Measurements from ENCODE around the gene RPH3AL. TPM values are rescaled to one million over a fixed set of nuclear protein-coding genes. Genes with fewer than 3 reads are reported as not detected.

RPH3AL gene
- total and polyA plus RNA-seq, 2 experiments from 2014 or later: 13.8 to 39.0 TPM

DNA sequence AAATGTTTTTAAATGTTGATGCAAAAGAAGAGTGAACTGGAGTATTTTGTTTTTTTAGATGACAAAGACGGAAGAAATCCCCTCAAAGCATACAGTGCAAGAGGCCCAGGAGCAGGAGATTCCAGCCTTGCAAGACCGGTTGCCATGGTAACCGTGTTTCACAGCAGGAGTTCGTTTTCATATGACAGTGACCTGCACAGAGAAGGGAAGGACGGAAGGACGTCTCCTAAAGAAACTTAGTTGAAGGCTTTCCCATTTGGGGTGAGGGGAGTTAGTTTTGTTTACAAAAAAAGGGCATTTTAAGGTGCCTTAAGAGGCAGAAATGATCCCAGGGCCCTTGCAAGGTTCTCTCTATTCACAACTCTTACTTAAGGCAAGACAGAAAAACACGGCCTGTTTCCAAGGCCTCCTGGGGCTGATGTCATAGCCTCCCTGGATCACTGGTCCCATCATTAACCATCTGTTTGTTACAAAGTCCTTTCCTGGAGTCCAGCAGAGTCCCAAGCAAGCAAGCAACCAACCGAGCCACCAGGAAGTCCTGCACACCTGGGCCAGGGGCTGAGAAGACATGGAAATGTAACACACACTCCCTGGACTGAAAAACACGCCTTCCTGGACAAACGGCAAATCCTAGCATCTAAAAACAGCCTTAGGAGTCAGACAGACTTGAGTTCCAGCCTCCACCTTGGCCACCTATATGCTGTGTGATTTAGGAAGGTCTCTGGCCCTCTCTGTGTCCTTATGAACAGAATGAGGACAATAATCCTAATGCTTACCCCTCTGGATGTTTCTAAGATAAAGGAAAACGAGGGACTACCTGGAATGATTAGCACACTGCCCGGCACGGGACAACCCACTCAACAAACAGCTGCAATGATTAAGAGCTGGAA, 30.3 kb upstream of the RPH3AL start:
- Histone ChIP-seq H3K9me3 (ENCODE audit: low read depth) (no peaks in the 10 kb centered on the region), H3K27ac (no peak overlapping the region), H3K36me3 (no peaks in the 10 kb centered on the region), H3K27me3 (peaks cover 18% of the 10 kb centered on the region), H3K4me3 (no peak overlapping the region), H3K4me1 (ENCODE audit: low read depth) (peaks cover 7% of the 10 kb centered on the region)
- TF ChIP-seq, protein P1, sequence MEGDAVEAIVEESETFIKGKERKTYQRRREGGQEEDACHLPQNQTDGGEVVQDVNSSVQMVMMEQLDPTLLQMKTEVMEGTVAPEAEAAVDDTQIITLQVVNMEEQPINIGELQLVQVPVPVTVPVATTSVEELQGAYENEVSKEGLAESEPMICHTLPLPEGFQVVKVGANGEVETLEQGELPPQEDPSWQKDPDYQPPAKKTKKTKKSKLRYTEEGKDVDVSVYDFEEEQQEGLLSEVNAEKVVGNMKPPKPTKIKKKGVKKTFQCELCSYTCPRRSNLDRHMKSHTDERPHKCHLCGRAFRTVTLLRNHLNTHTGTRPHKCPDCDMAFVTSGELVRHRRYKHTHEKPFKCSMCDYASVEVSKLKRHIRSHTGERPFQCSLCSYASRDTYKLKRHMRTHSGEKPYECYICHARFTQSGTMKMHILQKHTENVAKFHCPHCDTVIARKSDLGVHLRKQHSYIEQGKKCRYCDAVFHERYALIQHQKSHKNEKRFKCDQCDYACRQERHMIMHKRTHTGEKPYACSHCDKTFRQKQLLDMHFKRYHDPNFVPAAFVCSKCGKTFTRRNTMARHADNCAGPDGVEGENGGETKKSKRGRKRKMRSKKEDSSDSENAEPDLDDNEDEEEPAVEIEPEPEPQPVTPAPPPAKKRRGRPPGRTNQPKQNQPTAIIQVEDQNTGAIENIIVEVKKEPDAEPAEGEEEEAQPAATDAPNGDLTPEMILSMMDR (IDR thresholded peaks at IDR 0.05; ENCODE audit: low read depth, low read length): no peak
- DNase-seq (ENCODE audit: low read depth in 1 of 2, low spot score in 1 of 2): peak; percentile 40 to 61

DNA sequence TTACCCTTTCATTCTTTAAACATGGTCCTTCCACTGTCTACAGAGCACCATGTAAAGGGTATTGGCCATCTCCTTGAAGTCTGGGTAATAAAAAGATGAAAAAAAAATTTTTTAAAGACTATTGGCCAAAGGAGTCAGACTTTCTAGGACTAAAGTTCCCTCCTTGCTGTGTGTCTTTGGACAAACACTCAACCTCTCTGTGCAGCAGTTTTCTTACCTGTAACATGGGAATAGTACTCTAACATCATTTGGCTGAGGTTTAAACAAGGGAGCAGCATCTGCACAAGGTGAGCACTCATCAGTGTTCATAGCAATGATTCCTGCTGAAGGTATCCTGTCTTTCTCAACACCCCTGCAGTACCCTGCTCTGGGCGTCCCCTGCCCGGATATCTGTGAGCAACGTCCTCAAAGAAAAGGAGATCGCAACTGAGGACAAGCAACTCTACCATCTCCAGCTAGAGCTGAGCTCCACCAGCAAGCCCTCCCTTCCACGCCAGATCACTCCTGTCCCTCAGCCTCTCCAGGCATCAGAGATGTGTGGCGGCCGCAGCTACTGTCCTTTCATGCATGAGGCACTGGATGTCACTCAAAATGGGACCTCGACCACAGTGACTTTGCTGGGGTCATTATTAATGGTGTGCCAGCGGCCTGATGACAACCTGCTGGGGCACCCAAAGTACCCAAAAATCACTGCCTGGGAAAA, 29.5 kb upstream of the RPH3AL start:
- H3K36me3 ChIP-seq: no peaks in the 10 kb centered on the region
- peaks cover 13% of the 10 kb centered on the region for H3K27me3 ChIP-seq
- no peak overlapping the region for H3K27ac ChIP-seq
- peaks cover 7% of the 10 kb centered on the region for H3K4me1 ChIP-seq (ENCODE audit: low read depth)
- H3K9me3 ChIP-seq (ENCODE audit: low read depth): no peaks in the 10 kb centered on the region
- DNase-seq (ENCODE audit: low read depth in 1 of 2, low spot score in 1 of 2): no peak
- H3K4me3 ChIP-seq: no peak overlapping the region
- TF ChIP-seq, protein P1 (IDR thresholded peaks at IDR 0.05; ENCODE audit: low read depth, low read length): no peak

DNA sequence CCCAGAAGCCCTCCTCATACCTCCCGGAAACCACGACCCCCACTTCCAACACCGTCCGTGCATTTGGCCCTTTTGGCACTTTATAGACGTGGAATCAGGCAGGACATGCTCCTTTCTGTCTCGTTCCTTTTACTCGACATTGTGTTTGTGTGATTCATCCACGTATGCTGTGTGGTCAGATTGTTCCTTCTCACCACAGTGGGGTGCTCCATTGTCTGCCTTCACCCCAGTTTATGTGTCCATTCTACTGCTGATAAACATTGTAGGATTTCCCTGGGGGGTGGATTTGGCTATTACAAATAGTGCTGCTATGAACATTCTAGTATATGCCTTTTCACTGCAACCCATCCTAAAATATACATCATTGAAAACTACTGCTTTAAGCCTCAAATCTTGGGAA, 28.9 kb upstream of the RPH3AL start:
- peaks cover 7% of the 10 kb centered on the region for H3K4me1 ChIP-seq (ENCODE audit: low read depth)
- DNase-seq (ENCODE audit: low read depth in 1 of 2, low spot score in 1 of 2): no peak
- TF ChIP-seq, protein P1 (IDR thresholded peaks at IDR 0.05; ENCODE audit: low read depth, low read length): no peak
- no peak overlapping the region for H3K4me3 ChIP-seq
- peaks cover 9% of the 10 kb centered on the region for H3K27me3 ChIP-seq
- no peaks in the 10 kb centered on the region for H3K9me3 ChIP-seq (ENCODE audit: low read depth)
- no peaks in the 10 kb centered on the region for H3K36me3 ChIP-seq
- H3K27ac ChIP-seq: no peak overlapping the region

DNA sequence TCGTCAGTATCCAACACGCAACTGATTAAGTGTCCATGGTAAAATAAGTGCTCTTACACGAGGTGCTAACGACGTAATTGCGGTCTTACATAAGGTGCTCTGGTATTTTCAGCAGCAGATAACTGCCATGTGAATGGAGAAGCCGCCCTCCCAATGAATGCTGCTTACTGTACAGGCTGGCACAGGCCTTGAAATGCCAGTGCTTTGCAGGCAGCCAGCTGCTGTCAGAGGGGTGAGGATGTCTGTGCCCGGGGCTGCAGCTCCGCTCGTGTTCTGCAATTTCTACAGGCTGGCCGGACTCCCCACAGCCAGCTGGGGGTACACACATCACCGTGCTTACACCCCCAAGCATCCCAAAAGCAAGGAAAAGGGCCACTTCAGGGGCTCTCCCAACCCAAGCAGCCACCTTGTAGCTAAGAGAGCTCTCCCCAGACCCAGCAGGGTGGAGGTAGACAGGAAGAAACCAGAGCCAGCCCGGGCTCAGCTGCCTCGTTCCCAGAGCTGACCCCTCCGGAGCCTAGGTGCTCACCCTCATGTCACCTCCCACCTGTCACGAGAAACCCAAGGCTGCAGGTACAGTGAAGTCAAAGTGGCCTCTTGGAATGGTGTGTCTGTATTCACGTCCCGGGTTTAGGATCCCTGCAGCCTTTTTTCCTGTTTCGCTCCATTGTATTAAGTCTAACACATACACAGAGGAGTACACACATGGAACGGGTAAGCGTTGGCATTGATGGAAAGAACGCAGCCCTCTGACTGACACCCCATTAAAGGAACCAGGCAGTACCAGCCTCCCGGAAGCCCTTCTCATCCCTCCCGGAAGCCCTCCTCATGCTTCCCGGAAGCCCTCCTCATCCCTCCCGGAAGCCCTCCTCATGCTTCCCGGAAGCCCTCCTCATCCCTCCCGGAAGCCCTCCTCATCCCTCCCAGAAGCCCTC, 27.2 kb upstream of the RPH3AL start:
- peaks cover under 1% of the 10 kb centered on the region for H3K4me1 ChIP-seq (ENCODE audit: low read depth)
- DNase-seq (ENCODE audit: low read depth in 1 of 2, low spot score in 1 of 2): no peak
- TF ChIP-seq, protein P1 (IDR thresholded peaks at IDR 0.05; ENCODE audit: low read depth, low read length): no peak
- no peak overlapping the region for H3K27ac ChIP-seq
- H3K27me3 ChIP-seq: peaks cover under 1% of the 10 kb centered on the region
- H3K9me3 ChIP-seq (ENCODE audit: low read depth): no peaks in the 10 kb centered on the region
- H3K4me3 ChIP-seq: no peak overlapping the region
- no peaks in the 10 kb centered on the region for H3K36me3 ChIP-seq

DNA sequence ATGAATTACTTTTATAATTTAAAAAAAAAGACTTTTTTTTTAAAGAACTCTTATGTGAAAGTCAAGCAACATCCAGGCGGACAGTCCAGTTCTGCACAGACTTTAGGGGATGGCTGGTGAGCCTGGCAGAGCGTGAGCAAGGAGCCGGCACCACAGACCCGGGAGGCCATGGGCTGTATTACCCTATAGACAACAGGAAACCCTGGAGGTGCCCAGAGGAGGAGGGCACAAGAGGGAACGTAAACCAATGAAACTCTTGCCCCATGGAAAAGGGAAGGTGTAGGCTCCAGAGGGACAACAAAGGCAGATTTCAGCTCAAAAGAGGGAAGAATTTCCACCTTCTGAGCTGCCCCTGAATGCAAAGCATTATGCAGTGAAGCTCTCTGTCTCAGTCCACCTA, 25.5 kb upstream of the RPH3AL start:
- Histone ChIP-seq H3K4me3 (no peak overlapping the region), H3K36me3 (no peaks in the 10 kb centered on the region), H3K9me3 (ENCODE audit: low read depth) (no peaks in the 10 kb centered on the region), H3K27me3 (no peaks in the 10 kb centered on the region), H3K4me1 (ENCODE audit: low read depth) (no peaks in the 10 kb centered on the region), H3K27ac (no peak overlapping the region)
- TF ChIP-seq, protein P1 (IDR thresholded peaks at IDR 0.05; ENCODE audit: low read depth, low read length): no peak
- DNase-seq (ENCODE audit: low read depth in 1 of 2, low spot score in 1 of 2): no peak
